Dendritic cell treated with granulocyte-macrophage colony-stimulating factor and Interleukin-4, amounts not matched to agents 40 ng/mL and 50 ng/mL, for 4 days (primary cell): ENCODE measurements around the gene TBC1D7.

Experiments used
- H3K27ac Mint-ChIP-seq: one replicate; pipeline ENCODE4 v1.8.0; 2022; ENCODE audit warnings: mild to moderate bottlenecking, mixed read lengths
- H3K27me3 Mint-ChIP-seq: one replicate; pipeline ENCODE4 v1.8.0; 2022; ENCODE audit warnings: mild to moderate bottlenecking, mixed read lengths
- H3K36me3 Mint-ChIP-seq: one replicate; pipeline ENCODE4 v1.8.0; 2022; ENCODE audit warnings: low read depth, mixed read lengths
- H3K4me1 Mint-ChIP-seq: one replicate; pipeline ENCODE4 v1.8.0; 2022; ENCODE audit warnings: low read depth, mixed read lengths
- H3K4me3 Mint-ChIP-seq: one replicate; pipeline ENCODE4 v1.8.0; 2022; ENCODE audit warnings: mild to moderate bottlenecking, moderate library complexity, mixed read lengths
- H3K9me3 Mint-ChIP-seq: one replicate; pipeline ENCODE4 v1.8.0; 2022; ENCODE audit warnings: mixed read lengths
- intact Hi-C: fragments of 100-400 bp; cut with micrococcal nuclease; formaldehyde crosslinking; loops from one replicate; pipeline ENCODE4 v1.15.0; 2022

Gene TBC1D7

DNA sequence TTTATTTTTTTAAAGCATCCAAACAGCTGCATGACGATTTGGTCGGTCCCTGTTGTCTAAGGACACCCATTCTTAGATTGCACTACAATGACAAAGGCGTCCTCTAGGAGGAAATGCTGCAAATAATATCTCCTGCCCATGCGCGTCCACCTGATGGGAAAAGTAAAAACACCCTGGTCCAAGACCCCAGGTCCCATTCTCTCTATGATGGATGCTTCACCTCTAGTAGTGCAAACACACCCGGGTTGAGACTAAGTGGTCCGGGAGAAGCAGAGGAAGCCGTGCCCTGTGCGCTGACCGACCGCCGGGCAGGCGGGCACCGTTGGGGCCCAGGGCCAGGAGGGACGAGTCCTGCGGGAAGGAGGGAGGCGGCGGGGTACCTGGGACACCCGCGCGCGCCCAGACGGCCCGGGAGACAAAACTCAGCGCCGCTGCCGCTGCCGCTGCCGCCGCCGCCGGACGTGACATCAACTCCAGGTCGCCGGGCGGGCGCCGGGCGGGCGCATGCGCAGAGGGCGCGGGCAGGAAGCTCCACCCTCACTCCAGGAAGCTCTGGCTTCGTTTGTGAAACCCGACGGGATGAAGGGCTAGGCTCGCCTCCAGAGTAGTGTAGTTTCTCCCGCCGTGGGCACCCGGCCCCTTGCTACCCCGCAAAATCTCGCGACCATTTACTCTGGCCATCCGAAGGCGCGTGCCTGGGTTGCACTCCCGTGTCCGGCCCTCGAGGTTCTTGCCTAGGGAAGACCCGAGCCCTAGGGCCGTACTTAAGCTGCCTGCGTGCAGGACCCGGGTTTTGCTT, at the start of gene TBC1D7:
Gene TBC1D7 (minus strand): TSS at position 462 of the 799 bp plus-strand sequence. CDS start 1,639 bp downstream, outside the sequence.
- H3K9me3 Mint-ChIP-seq, result no peaks in the 10 kb centered on the region
- peak within 1 kb of the TSS; percentile 88 for H3K4me3 Mint-ChIP-seq
- peak within 1 kb of the TSS; percentile 89 for H3K27ac Mint-ChIP-seq
- H3K4me1 Mint-ChIP-seq, result peaks cover 9% of the 10 kb centered on the region
- no peaks in the 10 kb centered on the region for H3K27me3 Mint-ChIP-seq
- intact Hi-C loops, result loop anchor here (2.0 kb wide), 2 partner anchors 25 to 417 kb away; no protein-coding TSS in a partner anchor
- peaks cover 20% of the 10 kb centered on the region for H3K36me3 Mint-ChIP-seq

DNA sequence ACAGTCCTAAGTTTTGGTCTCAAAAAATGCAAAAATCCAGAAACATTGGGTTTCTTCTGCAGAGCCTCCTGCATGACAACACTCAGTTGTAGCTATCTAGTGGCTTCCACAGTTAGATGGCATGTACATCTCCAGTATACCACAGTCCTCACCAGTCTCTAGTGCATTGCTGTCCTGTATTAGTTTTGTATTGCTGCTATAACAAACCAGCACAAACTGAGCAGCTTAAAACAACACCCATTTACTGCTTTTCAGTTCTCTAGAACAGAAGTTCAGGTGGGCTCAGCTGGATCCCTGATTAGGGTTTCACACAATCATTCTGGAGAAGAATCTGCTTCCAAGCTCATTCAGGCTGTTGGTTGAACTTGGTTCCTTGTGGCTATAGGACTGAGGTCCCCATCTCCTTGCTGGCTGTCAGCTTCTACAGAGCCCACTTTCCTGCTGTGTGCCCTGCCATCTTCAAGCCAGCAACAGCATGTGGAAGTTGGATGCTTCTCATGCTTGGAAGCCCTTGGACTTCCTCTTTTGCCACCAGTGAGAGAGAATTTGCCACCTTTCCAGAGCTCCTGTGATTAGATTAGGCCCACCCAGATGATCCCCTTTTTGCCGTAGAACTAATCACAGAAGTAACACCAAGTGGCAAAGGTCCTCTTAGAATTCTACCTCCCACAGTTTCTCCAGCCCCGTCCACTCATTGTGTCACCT, 48.9 kb upstream of the TBC1D7 start:
- Mint-ChIP-seq H3K27ac (no peak overlapping the region), H3K4me3 (no peak overlapping the region), H3K4me1 (peaks cover 27% of the 10 kb centered on the region), H3K27me3 (no peaks in the 10 kb centered on the region), H3K36me3 (peaks cover 33% of the 10 kb centered on the region), H3K9me3 (no peaks in the 10 kb centered on the region)
- intact Hi-C loops, result no loop called here

DNA sequence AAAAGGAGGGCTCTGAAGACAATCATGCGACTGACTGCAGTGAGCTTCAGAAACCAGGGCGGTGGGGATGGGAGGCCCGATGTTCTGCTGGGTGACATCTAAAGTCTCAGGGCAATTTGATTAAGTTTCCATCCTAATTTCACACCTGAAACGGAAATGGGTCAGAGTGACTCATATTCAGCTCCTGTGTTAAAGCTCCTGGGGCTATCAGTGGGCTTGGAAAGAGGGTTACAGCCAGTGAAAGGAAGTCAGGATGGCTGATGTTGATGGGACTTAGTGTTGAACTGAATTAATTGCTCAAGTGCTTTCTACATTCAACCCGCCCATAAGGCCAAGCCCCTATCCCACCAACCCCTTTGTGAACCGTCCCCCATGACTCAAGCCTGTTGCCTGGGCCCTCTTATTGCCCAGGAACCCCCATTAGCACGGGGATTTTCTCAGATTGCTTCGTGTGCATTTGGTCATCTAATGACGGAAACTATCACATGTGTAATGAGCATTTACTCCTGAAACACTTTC, 47.1 kb upstream of the TBC1D7 start:
- H3K4me3 Mint-ChIP-seq, result no peak overlapping the region
- no peaks in the 10 kb centered on the region for H3K27me3 Mint-ChIP-seq
- H3K36me3 Mint-ChIP-seq, result peaks cover 38% of the 10 kb centered on the region
- H3K27ac Mint-ChIP-seq, result no peak overlapping the region
- intact Hi-C loops, result no loop called here
- H3K9me3 Mint-ChIP-seq, result no peaks in the 10 kb centered on the region
- peaks cover 27% of the 10 kb centered on the region for H3K4me1 Mint-ChIP-seq

- Mint-ChIP-seq H3K36me3 (peaks cover 31% of the 10 kb centered on the region), H3K9me3 (no peaks in the 10 kb centered on the region), H3K27ac (no peak overlapping the region), H3K27me3 (no peaks in the 10 kb centered on the region), H3K4me3 (no peak overlapping the region), H3K4me1 (peaks cover 27% of the 10 kb centered on the region)
- intact Hi-C loops, result no loop called here
These were observed 45.6 kb upstream of the TBC1D7 start for GRCh38 chr6:13373919-13374318.

DNA sequence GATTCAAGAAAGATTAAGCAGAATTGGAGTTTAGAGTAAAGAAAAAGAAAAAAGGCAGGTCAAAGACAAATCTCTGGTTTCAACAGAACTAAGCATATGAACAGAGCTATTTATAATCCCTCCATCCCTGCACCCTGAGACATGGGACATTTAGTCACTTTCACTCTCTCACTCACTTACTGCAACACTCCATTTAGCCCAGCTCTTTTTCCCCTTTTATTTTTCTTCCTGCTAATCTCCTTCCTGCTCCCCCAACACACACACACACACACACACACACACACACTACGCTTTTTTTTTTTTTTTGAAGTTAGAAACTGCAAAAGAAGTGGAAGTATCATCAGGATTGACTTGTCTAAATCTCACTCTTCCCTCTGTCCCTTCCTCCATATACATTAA, 45.1 kb upstream of the TBC1D7 start:
- H3K27me3 Mint-ChIP-seq, result no peaks in the 10 kb centered on the region
- no peaks in the 10 kb centered on the region for H3K9me3 Mint-ChIP-seq
- intact Hi-C loops, result no loop called here
- H3K4me3 Mint-ChIP-seq, result no peak overlapping the region
- H3K4me1 Mint-ChIP-seq, result peaks cover 22% of the 10 kb centered on the region
- no peak overlapping the region for H3K27ac Mint-ChIP-seq
- peaks cover 26% of the 10 kb centered on the region for H3K36me3 Mint-ChIP-seq

- intact Hi-C loops, result no loop called here
- Mint-ChIP-seq H3K9me3 (no peaks in the 10 kb centered on the region), H3K4me1 (peaks cover 16% of the 10 kb centered on the region), H3K36me3 (peaks cover 20% of the 10 kb centered on the region), H3K27ac (no peak overlapping the region), H3K27me3 (no peaks in the 10 kb centered on the region), H3K4me3 (no peak overlapping the region)
These were observed 44.6 kb upstream of the TBC1D7 start for GRCh38 chr6:13372688-13373487.

GRCh38 chr6:13372076-13372475, 43.7 kb upstream of the TBC1D7 start:
- Mint-ChIP-seq H3K4me1 (peaks cover 9% of the 10 kb centered on the region), H3K27ac (no peak overlapping the region), H3K36me3 (peaks cover 23% of the 10 kb centered on the region), H3K27me3 (no peaks in the 10 kb centered on the region), H3K9me3 (no peaks in the 10 kb centered on the region), H3K4me3 (no peak overlapping the region)
- intact Hi-C loops, result no loop called here

GRCh38 chr6:13371421-13372072, 43.2 kb upstream of the TBC1D7 start:
- H3K4me1 Mint-ChIP-seq, result peaks cover 9% of the 10 kb centered on the region
- intact Hi-C loops, result no loop called here
- no peak overlapping the region for H3K27ac Mint-ChIP-seq
- no peak overlapping the region for H3K4me3 Mint-ChIP-seq
- H3K27me3 Mint-ChIP-seq, result no peaks in the 10 kb centered on the region
- H3K9me3 Mint-ChIP-seq, result no peaks in the 10 kb centered on the region
- H3K36me3 Mint-ChIP-seq, result peaks cover 23% of the 10 kb centered on the region

GRCh38 chr6:13370623-13371022, 42.3 kb upstream of the TBC1D7 start:
- intact Hi-C loops, result no loop called here
- Mint-ChIP-seq H3K27ac (no peak overlapping the region), H3K9me3 (no peaks in the 10 kb centered on the region), H3K4me3 (no peak overlapping the region), H3K36me3 (peaks cover 25% of the 10 kb centered on the region), H3K4me1 (peaks cover 9% of the 10 kb centered on the region), H3K27me3 (no peaks in the 10 kb centered on the region)

DNA sequence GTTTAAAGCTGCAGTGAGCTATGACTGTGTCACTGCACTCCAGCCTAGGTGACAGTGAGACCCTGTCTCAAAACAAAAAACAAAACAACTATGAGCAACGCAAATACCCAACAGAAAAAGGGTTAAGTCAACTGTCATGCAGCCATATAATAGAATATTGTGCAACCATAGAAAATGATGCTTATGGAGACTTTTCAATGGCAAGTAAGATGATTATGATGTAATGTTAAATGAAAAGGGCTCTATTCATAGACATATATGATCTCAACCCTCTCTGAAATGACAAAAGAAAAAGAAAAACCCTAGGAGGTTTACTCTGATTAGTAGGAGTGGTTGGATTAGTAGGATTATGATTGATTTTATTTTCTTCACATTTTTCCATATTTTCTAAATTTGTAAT, 41.3 kb upstream of the TBC1D7 start:
- Mint-ChIP-seq H3K4me1 (peaks cover 9% of the 10 kb centered on the region), H3K4me3 (no peak overlapping the region), H3K27ac (no peak overlapping the region), H3K36me3 (peaks cover 36% of the 10 kb centered on the region), H3K9me3 (no peaks in the 10 kb centered on the region), H3K27me3 (no peaks in the 10 kb centered on the region)
- intact Hi-C loops, result no loop called here

- peaks cover 44% of the 10 kb centered on the region for H3K36me3 Mint-ChIP-seq
- no peaks in the 10 kb centered on the region for H3K27me3 Mint-ChIP-seq
- no peak overlapping the region for H3K4me3 Mint-ChIP-seq
- H3K27ac Mint-ChIP-seq, result no peak overlapping the region
- peaks cover 5% of the 10 kb centered on the region for H3K4me1 Mint-ChIP-seq
- intact Hi-C loops, result no loop called here
- H3K9me3 Mint-ChIP-seq, result no peaks in the 10 kb centered on the region
These were observed 40.4 kb upstream of the TBC1D7 start for GRCh38 chr6:13368731-13369115.

DNA sequence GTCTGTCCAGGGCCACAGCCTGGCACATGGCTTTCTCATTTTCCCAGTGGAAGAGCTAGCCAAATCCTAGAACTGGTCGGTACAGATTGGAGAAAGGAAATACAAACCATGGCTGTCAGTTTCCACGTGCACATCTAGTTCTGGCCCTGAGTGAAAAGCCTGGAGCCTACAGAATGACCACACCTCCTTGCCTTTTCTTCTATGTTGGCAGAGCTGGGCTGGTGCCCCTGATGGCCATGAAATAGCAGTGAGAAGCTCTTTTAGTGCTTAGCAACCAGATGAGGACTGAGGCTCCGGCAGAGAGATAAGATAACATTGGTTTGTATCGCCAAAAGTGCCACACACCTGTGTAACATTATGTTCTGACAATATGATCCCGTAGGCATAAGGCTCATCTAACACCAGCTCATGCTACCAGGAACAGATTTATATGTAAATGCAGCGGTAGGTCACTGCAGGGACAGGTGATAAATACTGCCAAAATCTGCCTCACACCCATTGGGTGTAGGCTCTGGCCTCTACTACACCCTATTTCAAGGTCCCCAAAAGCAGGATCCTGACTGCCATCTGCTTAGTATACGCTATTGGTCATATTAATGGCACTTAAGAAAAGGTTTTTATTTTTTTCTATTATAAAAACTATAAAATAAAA, 39.9 kb upstream of the TBC1D7 start:
- H3K27ac Mint-ChIP-seq, result no peak overlapping the region
- peaks cover under 1% of the 10 kb centered on the region for H3K4me1 Mint-ChIP-seq
- no peak overlapping the region for H3K4me3 Mint-ChIP-seq
- peaks cover 42% of the 10 kb centered on the region for H3K36me3 Mint-ChIP-seq
- intact Hi-C loops, result no loop called here
- H3K27me3 Mint-ChIP-seq, result no peaks in the 10 kb centered on the region
- no peaks in the 10 kb centered on the region for H3K9me3 Mint-ChIP-seq

- Mint-ChIP-seq H3K27me3 (no peaks in the 10 kb centered on the region), H3K4me3 (no peak overlapping the region), H3K27ac (no peak overlapping the region), H3K4me1 (peaks cover 5% of the 10 kb centered on the region), H3K9me3 (no peaks in the 10 kb centered on the region), H3K36me3 (peaks cover 43% of the 10 kb centered on the region)
- intact Hi-C loops, result no loop called here
These were observed 39.1 kb upstream of the TBC1D7 start for GRCh38 chr6:13367396-13367795.
